ENCODE measurements around the gene CCDC107. TPM values are rescaled to one million over a fixed set of nuclear protein-coding genes. Genes with fewer than 3 reads are reported as not detected.
A peak's percentile ranks its signal among the peaks of the same experiment; 100 is the strongest.

Gene CCDC107
- total RNA-seq, 4 donors from 2014 or later = 68.4 to 117 (median 104) TPM

DNA sequence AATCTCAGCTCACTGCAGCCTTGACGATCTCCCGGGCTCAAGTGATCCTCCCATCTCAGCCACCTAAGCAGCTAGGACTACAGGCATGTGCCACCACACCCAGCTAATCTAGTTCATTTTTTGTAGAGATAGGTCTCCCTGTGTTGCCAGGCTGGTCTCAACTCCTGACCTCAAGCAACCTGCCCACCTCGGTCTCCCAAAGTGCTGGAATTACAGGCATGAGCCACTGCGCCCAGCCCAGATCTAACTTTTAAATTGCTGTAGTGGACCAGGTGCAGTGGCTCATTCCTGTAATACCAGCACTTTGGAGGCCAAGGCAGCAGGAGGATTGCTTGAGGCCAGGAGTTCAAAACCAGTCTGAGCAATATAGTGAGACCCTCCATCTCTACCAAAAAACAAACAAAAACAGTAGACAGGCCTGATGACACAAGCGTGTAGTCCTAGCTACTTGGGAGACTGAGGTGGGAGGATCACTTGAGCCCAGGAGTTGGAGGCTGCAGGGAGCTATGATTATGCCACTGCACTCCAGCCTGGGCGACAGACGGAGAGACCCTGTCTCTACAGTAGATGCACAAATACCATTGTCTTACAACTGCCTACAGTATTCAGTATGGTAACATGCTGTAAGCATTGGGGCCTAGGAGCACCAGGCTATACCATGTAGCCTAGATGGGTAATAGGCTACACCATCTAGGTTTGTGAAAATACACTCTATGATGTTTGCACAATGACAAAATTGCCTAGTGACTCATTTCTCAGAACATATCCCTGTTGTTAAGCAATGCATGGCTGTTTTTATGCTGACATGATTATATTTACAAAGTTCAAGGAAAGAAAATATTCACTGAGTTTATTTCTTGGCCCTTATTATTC lies 5.9 kb upstream of the CCDC107 start:
- no peak for DNase-seq (ENCODE audit: extremely low spot score)
- no peaks in the 10 kb centered on the region for H3K27me3 ChIP-seq
- H3K27ac ChIP-seq (replicated peaks in 1 of 4) = no peak overlapping the region
- H3K36me3 ChIP-seq = no peaks in the 10 kb centered on the region
- no peaks in the 10 kb centered on the region for H3K9me3 ChIP-seq
- intact Hi-C loops (cut with DNase I) = no loop called here
- H3K4me1 ChIP-seq = peaks cover 8 to 23% (median 19%) of the 10 kb centered on the region in 4 donors
- 88% methylated on average over 7 of the region's 7 CpGs for WGBS
- no peak for TF ChIP-seq POLR2A (IDR thresholded peaks at IDR 0.05; ENCODE audit: low read depth)
- no peak for TF ChIP-seq EP300 (IDR thresholded peaks at IDR 0.05)
- TF ChIP-seq, protein P1, sequence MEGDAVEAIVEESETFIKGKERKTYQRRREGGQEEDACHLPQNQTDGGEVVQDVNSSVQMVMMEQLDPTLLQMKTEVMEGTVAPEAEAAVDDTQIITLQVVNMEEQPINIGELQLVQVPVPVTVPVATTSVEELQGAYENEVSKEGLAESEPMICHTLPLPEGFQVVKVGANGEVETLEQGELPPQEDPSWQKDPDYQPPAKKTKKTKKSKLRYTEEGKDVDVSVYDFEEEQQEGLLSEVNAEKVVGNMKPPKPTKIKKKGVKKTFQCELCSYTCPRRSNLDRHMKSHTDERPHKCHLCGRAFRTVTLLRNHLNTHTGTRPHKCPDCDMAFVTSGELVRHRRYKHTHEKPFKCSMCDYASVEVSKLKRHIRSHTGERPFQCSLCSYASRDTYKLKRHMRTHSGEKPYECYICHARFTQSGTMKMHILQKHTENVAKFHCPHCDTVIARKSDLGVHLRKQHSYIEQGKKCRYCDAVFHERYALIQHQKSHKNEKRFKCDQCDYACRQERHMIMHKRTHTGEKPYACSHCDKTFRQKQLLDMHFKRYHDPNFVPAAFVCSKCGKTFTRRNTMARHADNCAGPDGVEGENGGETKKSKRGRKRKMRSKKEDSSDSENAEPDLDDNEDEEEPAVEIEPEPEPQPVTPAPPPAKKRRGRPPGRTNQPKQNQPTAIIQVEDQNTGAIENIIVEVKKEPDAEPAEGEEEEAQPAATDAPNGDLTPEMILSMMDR (IDR thresholded peaks at IDR 0.05) = no peak
- TF ChIP-seq POLR2AphosphoS5 (IDR thresholded peaks at IDR 0.05) = no peak
- H3K4me3 ChIP-seq = no peak overlapping the region

DNA sequence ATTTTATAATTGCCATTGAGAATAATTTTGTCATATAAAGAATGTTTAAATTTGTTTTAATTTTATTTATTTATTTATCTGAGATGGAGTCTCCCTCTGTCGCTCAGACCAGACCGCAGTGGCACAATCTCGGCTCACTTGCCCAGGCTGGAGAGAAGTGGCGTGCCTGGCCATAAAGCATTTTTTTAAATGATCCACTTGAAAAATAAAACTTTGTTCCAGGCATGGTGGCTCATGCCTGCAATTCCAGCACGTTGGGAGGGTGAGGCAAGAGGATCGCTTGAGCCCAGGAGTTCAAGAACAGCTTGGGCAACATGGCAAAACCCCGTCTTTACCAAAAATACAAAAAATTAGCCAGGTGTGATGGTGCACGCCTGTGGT lies 5.3 kb upstream of the CCDC107 start:
- Histone ChIP-seq H3K36me3 (no peaks in the 10 kb centered on the region), H3K4me3 (no peak overlapping the region), H3K27me3 (no peaks in the 10 kb centered on the region), H3K27ac (replicated peaks in 1 of 4) (no peak overlapping the region), H3K9me3 (no peaks in the 10 kb centered on the region), H3K4me1 (peaks cover 8 to 22% (median 18%) of the 10 kb centered on the region in 4 donors)
- TF ChIP-seq, protein P1 (IDR thresholded peaks at IDR 0.05) = no peak
- TF ChIP-seq POLR2A (IDR thresholded peaks at IDR 0.05; ENCODE audit: low read depth) = no peak
- no peak for TF ChIP-seq POLR2AphosphoS5 (IDR thresholded peaks at IDR 0.05)
- no peak for TF ChIP-seq EP300 (IDR thresholded peaks at IDR 0.05)
- DNase-seq (ENCODE audit: extremely low spot score) = no peak
- intact Hi-C loops (cut with DNase I) = no loop called here
- 87% methylated on average over 8 of the region's 8 CpGs for WGBS

DNA sequence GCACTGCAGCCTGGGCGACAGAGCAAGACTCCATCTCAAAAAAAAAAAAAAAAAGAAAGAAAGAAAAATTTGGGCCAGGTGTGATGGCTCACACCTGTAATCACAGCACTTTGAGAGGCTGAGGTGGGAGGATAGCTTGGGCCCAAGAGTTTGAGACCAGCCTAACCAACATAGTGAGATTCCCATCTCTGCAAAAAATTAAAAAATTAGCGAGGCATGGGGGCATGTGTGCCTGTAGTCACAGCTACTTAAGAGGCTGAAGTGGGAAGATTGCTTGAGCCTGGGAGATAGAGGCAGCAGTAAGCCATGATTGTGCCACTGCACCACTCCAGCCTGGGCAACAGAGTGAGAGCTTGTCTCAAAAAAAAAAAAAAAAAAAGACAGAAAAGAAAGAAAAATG lies 4.5 kb upstream of the CCDC107 start:
- H3K4me1 ChIP-seq = peaks cover 8 to 22% (median 17%) of the 10 kb centered on the region in 4 donors
- no peak overlapping the region for H3K27ac ChIP-seq (replicated peaks in 1 of 4)
- H3K9me3 ChIP-seq = no peaks in the 10 kb centered on the region
- no peak overlapping the region for H3K4me3 ChIP-seq
- H3K27me3 ChIP-seq = no peaks in the 10 kb centered on the region
- TF ChIP-seq POLR2A (IDR thresholded peaks at IDR 0.05; ENCODE audit: low read depth) (no peak), POLR2AphosphoS5 (IDR thresholded peaks at IDR 0.05) (no peak), EP300 (IDR thresholded peaks at IDR 0.05) (no peak)
- TF ChIP-seq, protein P1 (IDR thresholded peaks at IDR 0.05) = no peak
- intact Hi-C loops (cut with DNase I) = no loop called here
- DNase-seq (ENCODE audit: extremely low spot score) = no peak
- H3K36me3 ChIP-seq = no peaks in the 10 kb centered on the region
- WGBS = 88% methylated on average over 2 of the region's 2 CpGs

DNA sequence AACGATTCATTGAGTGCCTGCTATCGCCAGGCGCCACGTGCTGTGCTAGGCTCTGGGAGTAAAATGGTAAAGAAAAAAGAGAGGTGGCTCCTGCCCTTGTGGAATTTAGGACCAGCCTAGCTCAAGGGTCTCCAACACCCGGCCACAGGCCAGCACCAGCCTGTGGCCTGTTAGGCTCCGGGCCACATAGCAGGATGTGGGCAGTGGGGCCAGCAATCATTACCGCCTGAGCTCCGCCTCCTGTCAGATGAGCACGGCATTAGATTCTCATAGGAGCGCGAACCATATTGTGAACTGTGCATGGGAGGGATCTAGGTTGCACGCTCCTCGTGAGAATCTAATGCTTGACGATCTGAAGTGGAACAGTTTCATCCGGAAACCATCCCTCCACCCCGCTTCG lies 1.7 kb upstream of the CCDC107 start:
- Histone ChIP-seq H3K9me3 (no peaks in the 10 kb centered on the region), H3K4me1 (peaks cover 33 to 41% (median 38%) of the 10 kb centered on the region in 4 donors), H3K36me3 (peaks cover 0 to 17% (median 9%) of the 10 kb centered on the region in 4 donors), H3K27me3 (no peaks in the 10 kb centered on the region), H3K4me3 (peak overlapping the region in 1 of 4 donors; percentile 97), H3K27ac (replicated peaks in 1 of 4) (peak overlapping the region; percentile 95 to 99 (median 98))
- intact Hi-C loops (cut with DNase I) = no loop called here
- DNase-seq (ENCODE audit: extremely low spot score) = peak; percentile 82
- TF ChIP-seq EP300 (IDR thresholded peaks at IDR 0.05) (no peak), POLR2A (IDR thresholded peaks at IDR 0.05; ENCODE audit: low read depth) (no peak), POLR2AphosphoS5 (IDR thresholded peaks at IDR 0.05) (no peak)
- TF ChIP-seq, protein P1 (IDR thresholded peaks at IDR 0.05) = no peak
- 78% methylated on average over 15 of the region's 17 CpGs for WGBS
